Activated CD4-positive, alpha-beta T cell treated with anti-CD3 and anti-CD28 coated beads for 4 hours (primary cell): ENCODE measurements around the gene TNFAIP2.

ENCODE experiments used
- DNase-seq, 2 donors: peaks; one replicate each; pipeline ENCODE4 v3.0.0-alpha.2; 2020

The TNFAIP2 gene

DNA sequence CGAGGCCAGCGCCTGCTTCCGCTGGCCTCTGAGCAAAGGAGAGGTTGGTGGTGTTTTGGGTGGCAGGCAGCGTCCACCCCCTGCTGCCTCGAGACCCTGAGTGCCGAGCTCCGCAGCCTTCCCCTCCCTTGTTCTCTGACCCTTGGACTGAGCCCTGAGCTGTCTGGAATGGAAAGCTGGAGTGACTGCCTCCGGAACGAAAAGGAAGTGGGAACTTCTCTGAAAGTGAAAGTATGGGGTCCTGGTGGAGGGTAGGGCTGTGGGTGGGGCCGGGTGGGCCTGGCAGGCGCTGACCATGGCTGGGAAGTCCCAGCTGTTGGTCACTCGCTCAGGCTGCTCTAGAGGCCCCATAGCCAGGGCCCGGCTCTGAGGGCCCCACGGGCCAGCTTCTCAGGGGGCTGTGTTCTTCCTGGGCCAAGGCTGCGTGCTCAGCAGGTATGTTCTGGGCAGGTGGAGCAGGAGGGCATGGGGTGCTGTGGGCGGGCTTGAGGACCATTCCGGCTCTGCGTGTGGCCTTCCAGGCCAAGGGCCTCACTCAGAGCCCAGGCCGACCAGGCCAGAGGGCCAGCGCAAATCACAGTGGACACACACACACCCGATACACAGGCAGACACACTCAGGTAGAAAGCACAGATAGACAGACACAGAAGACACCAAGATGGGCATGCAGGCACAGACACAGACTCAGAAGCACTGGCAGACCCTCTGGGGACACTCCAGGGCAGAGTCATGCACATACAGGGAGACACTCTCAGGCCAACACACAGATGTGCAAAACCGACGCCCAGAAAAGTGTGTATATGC lies 28.7 kb upstream of the TNFAIP2 start, which contains the start of gene EXOC3L4:
Gene EXOC3L4, plus strand, starts transcription at position 320 of the 804 bp plus-strand sequence. CDS start 5,495 bp downstream, outside the sequence.
- DNase-seq, result no peak

DNA sequence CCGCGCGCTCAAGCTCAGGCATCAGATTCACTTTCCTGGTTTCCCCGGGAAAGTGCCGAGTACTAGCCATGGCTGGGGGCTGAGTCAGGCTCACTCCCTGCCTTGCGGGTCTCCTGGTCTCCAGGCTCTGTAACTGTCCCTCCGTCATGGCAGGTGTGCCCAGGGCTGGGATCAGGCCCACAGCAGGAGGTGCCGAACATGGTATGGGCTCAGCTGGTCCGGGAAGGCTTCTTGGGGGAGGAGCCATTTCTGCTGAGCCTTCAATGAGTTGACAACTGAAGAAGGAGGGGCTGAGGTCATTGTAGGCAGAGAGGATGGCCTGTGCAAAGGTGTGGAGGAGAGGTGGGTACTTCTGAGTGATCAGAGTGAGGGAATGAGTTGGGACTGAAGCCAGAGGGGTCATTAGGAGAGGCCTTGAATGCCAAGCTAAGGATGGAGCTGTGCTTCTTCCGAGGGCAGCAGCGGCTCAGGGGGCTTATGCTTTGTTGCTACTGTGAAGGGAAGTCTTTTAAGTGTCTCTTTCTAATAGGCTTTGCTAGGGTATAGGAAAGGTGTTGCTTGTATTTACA lies 28.0 kb upstream of the TNFAIP2 start:
- DNase-seq, result no peak

- no peak for DNase-seq
These were observed 26.9 kb upstream of the TNFAIP2 start for GRCh38 chr14:103096387-103096786.

GRCh38 chr14:103097244-103097993 lies 25.8 kb upstream of the TNFAIP2 start:
- no peak for DNase-seq

GRCh38 chr14:103097994-103098957 lies 25.0 kb upstream of the TNFAIP2 start:
- no peak for DNase-seq

GRCh38 chr14:103099081-103099732 lies 24.1 kb upstream of the TNFAIP2 start:
- DNase-seq, result no peak

- no peak for DNase-seq
These were observed 23.5 kb upstream of the TNFAIP2 start for GRCh38 chr14:103099733-103100280.

GRCh38 chr14:103100281-103101121 lies 22.8 kb upstream of the TNFAIP2 start:
- no peak for DNase-seq

GRCh38 chr14:103101257-103101962 lies 21.9 kb upstream of the TNFAIP2 start:
- DNase-seq, result no peak

GRCh38 chr14:103101963-103102688 lies 21.1 kb upstream of the TNFAIP2 start:
- DNase-seq, result no peak

- no peak for DNase-seq
These were observed 20.5 kb upstream of the TNFAIP2 start for GRCh38 chr14:103102689-103103260.

DNA sequence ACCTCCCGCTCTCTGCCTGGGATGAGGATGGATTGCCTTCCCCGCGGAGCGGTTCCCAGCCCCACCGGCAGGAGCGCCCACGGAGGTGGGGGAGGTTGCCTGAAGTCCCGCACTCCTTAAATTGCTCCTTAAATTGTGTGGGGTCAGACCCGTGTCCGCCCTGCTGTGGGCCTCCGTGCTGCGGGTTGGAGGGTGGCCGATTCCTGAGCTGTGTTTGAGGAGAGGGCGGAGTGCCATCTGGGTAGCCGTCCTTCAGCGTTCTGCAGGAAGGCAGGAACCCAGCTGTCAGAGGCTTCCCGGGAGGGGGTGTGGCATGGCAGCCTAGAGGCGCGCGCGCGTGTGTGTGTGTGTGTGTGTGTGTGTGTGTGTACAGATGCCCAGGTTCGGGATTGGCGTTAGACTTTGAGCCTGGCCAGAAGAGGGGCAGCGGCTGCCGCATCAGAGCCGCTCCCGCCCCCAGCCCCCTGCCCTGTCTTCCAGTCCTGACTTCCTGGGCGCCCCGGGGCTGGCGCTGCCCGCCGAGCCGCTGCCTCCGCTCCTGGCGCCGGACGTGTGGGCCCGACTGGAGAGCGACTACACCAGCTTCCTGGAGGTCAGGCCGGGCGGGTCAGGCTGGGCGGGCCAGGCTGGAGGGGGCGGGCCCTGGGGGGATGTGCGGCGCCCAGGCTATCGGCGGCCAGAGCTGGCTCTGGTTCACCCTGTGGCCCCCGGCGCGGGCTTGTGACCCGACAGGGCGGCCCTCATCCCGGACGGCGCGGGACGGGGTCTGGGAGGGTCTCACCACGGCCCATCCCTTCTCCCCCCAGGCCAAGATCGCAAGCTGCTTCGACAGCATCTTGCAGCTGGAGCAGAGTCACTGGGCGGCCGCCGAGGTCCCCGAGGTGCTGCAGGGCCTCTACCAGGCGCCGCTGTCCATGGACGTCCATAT lies 19.5 kb upstream of the TNFAIP2 start:
- DNase-seq, result no peak

DNA sequence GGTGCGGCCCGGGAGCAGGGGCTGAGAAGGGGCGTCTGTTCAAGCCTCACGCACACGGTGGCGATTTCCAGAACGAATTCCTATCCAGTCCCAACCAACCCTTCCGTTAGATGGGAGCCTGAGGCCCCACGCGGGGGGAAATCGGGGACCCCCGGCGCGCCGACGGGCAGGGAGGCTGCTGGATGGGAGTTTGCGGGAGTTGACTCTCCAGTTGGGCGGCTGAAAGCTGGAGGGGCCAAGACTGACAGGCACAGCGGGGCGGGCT lies 18.9 kb upstream of the TNFAIP2 start:
- DNase-seq, result no peak

DNA sequence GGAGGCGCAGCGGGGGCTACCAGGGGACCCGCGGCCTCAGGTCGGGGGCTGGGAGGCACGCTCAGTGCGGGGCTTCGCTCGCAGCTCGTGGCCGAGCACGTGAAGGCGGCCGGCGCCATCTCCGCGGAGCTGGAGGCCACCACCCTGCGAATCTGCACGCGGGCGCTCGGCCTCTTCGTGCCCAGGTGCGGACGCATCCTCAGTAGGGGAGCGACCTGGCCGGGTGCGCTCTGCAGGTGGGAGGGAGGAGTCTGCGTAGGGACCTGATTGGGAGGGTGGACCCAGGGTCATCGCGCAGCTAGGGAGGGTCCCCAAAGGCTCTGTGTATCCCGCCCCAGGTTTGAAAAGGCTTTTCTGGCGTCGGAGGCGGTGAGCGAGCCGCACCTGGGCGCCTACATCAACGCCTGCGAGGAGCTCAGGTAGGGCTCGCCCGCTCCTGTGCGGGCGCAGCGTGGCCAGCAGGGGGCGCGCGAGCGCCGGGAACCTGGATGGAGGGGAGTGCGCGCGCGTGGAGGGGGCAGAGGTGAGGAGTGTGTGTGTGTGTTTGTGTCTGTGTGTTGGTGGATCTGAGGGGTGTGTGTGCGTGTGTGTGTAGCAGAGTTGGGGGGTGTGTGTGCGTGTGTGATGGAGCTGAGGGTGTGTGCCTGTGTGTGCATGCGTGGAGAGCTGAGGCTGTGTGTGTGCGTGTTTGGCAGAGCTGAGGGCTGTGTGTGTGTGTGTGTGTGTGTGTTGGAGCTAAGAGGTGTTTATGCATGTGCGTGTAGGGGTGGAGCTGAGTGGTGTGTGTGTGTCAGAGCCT lies 18.4 kb upstream of the TNFAIP2 start:
- peak; percentile 67 to 75 for DNase-seq

- no peak for DNase-seq
These were observed 17.6 kb upstream of the TNFAIP2 start for GRCh38 chr14:103105580-103106150.

DNA sequence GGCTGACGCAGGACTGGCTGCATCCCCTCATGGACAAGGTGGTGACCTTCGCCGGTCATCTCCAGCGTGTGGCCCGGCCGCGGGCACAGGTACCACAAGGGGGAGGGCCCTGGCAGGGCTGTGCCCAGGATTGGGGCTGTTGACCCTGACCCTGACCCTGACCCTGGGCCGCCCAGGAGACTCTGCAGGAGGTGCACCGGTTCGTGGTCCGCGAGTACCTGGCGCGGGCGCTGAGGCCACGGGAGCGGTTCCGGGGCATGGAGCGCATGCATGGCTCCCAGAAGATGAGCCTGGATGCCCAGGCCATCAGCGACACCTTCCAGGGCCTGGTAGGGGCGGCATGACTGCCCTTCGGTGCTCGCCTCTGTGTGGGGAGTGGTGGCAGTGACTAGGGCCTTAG lies 15.8 kb upstream of the TNFAIP2 start:
- DNase-seq, result no peak
